Lower lobe of right lung (tissue), 2 donors: ENCODE results near the gene UMODL1. TPM values are rescaled to one million over a fixed set of nuclear protein-coding genes. Genes with fewer than 3 reads are reported as not detected.
A peak's percentile ranks its signal among the peaks of the same experiment; 100 is the strongest.

ENCODE experiments used
- ATAC-seq, 2 donors: fragments of 200-7000 bp; cut with Tn5 transposase; one replicate each; pipeline ENCODE4 v1.9.1; 2020 to 2022; ENCODE audit warnings: mild to moderate bottlenecking in 2 of 2, moderate library complexity in 2 of 2
- DNase-seq: peaks from one replicate; pipeline ENCODE4 v3.0.0-alpha.2; 2020
- H3K27ac ChIP-seq: fragments of 200-600 bp; one replicate; pipeline ENCODE4 v1.8.0; 2022
- H3K27me3 ChIP-seq: fragments of 200-600 bp; one replicate; pipeline ENCODE4 v1.8.0; 2022; ENCODE audit warnings: low read depth
- H3K36me3 ChIP-seq: fragments of 200-600 bp; one replicate; pipeline ENCODE4 v1.8.0; 2022; ENCODE audit warnings: mild to moderate bottlenecking
- H3K4me1 ChIP-seq: fragments of 200-600 bp; one replicate; pipeline ENCODE4 v1.8.0; 2022
- H3K4me3 ChIP-seq: fragments of 200-600 bp; one replicate; pipeline ENCODE4 v1.8.0; 2022; ENCODE audit warnings: mild to moderate bottlenecking
- H3K9me3 ChIP-seq: fragments of 200-600 bp; one replicate; pipeline ENCODE4 v1.8.0; 2022
- intact Hi-C: fragments of 100-400 bp; cut with DNase I; formaldehyde crosslinking; loops from one replicate; pipeline ENCODE4 v1.11.0; 2022
- total RNA-seq: library from RNA; stranded (reverse); fragmentation: NEBNext Ultra II Directional; extraction: Animal tissue kit (Norgen Biotek cat#: 25700); gene quantifications from one replicate; pipeline ENCODE4 v1.2.1, GENCODE V29; 2021
- TF ChIP-seq, protein P1 (sequence below): fragments of 200-600 bp; IDR thresholded peaks from one replicate; pipeline ENCODE4 v1.8.0; 2022; ENCODE audit warnings: antibody characterized with exemption, mild to moderate bottlenecking
- donor health status: DM: no; HTN: yes; CAD: no; lungs with severe emphysema.

UMODL1 gene
- total RNA-seq, 1 donor from 2014 or later: 0.50 TPM

DNA sequence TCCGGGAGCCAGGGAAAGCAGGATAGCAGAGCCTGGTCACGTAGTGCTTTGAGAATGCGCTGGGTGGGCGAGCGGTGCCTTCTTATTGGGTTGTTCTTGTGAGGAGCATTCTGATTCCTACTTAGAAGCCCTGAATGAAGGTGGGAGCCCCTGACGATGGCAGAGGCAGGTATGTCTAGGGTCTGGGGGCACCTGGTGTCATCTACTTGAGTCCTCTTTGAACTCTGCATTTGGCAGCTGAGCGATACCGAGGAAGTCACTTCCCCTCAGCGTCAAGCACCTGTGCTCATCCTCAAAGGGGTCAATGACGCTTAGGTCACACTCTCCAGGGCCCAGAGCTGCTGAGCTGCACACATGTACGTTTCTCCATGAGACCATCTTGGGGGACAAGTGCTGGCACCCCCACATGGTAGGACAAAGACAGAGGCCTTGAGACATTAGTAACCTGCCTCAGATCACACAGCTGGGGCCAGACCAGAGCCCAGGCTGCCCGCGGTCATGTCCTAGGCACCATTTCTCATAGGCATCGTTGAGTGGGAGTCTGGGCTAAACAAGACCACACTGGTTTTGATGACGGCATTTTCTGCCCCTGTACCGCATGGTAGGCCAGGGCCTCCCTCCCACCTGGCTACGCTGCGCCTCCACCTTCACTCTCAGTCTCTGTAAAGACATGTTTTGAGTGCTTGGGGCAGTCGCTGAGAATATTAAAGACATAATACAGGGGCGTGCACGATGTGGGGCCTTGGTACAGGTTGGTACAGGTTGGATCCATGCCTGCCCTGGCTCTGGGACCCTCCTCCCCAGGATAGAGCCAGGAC is 78.7 kb downstream of the UMODL1 start:
- ATAC-seq: no peak

DNA sequence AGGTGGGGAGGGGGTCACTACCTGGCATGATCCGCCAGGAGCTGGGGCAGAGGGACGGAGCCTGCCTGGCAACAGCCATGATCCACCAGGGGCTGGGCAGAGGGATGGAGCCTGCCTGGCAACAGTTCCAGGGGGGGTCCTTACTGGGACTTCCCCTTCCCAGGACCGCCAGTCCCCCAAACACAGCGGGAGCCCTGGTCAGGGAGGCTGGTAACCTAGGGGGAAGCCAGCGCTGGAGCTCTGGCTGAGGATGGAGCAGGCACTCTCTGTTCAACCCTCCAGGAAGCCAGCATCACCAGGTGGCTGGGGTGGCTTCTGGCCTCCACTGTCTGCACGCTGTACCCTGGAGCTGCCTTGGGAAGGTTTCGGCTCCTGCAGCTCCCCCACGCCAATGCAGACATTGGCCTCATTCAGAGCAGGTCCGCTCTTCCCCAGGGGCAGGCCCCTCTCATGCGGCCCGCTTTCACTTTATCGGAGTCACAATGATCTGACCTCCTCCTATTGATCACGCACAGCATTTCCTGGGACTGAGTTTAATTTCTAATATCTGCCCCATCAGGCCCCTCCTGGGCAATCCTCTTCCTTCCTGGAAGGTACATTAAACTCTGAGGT is 79.5 kb downstream of the UMODL1 start:
- Histone ChIP-seq H3K36me3 (no peaks in the 10 kb centered on the region), H3K27me3 (no peaks in the 10 kb centered on the region), H3K9me3 (no peaks in the 10 kb centered on the region), H3K4me1 (peaks cover 35% of the 10 kb centered on the region), H3K27ac (no peak overlapping the region), H3K4me3 (no peak overlapping the region)
- TF ChIP-seq, protein P1, sequence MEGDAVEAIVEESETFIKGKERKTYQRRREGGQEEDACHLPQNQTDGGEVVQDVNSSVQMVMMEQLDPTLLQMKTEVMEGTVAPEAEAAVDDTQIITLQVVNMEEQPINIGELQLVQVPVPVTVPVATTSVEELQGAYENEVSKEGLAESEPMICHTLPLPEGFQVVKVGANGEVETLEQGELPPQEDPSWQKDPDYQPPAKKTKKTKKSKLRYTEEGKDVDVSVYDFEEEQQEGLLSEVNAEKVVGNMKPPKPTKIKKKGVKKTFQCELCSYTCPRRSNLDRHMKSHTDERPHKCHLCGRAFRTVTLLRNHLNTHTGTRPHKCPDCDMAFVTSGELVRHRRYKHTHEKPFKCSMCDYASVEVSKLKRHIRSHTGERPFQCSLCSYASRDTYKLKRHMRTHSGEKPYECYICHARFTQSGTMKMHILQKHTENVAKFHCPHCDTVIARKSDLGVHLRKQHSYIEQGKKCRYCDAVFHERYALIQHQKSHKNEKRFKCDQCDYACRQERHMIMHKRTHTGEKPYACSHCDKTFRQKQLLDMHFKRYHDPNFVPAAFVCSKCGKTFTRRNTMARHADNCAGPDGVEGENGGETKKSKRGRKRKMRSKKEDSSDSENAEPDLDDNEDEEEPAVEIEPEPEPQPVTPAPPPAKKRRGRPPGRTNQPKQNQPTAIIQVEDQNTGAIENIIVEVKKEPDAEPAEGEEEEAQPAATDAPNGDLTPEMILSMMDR: no peak
- ATAC-seq (no peak), DNase-seq (no peak)
- intact Hi-C loops: no loop called here

More for the DNA sequence above, 78.7 kb downstream of the UMODL1 start:
- Histone ChIP-seq H3K9me3 (no peaks in the 10 kb centered on the region), H3K4me3 (no peak overlapping the region), H3K27me3 (no peaks in the 10 kb centered on the region), H3K36me3 (no peaks in the 10 kb centered on the region), H3K27ac (no peak overlapping the region), H3K4me1 (peaks cover 35% of the 10 kb centered on the region)
- intact Hi-C loops: no loop called here
- no peak for DNase-seq
- TF ChIP-seq, protein P1: no peak

DNA sequence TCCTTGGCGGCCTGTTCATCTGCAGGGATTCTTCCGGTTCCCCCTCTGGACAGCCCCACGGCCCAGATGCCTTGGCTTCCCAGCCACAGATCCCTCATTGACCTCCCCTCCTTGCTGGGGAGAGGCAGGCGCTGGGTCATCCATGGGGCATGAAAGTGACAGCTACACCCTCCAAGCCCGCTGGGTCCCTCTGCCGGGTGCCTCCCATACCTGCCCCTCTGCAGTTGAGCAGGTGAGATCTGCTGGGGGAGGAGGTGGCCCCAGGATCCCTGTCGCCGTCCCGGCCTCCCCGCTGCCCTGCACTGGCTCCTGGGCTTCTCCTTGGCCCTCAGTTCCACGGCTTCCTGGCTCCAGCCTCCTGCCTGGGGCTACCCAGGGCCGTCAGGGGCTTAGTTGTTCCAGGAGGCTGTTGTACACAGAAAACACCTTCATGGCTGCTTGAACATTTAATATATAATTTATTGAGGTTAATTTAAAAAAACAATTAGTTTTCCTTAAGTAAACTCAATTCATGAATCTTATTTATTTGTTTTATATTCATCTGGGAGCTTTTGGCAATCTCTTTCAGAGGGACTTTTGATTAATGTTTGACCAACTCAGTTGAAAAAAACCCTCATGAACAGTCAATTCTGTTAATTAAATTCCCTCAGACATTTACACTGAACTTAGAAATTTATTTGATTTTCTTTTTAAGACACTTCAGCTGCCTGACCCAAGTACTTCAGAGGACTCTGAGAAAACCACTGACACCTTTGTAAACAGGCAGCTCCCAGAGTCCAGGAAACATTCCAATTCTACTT is 80.2 kb downstream of the UMODL1 start:
- Histone ChIP-seq H3K9me3 (no peaks in the 10 kb centered on the region), H3K4me1 (peaks cover 35% of the 10 kb centered on the region), H3K36me3 (no peaks in the 10 kb centered on the region), H3K4me3 (no peak overlapping the region), H3K27ac (peak overlapping the region; percentile 9), H3K27me3 (no peaks in the 10 kb centered on the region)
- intact Hi-C loops: no loop called here
- peak; percentile 48 to 81 for ATAC-seq
- no peak for DNase-seq
- TF ChIP-seq, protein P1: no peak

DNA sequence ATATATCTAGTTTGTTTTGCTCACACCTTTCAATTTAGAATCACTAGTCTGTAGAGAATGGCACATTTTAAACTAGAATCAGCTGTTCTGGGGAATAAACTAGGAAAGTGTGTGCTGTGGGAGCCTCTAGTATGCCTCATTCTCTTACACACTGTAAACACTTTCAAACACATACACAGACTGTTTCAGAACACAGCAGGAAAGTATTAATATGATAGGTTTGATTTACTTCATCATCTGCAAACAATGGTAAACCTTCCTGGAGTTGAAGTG is 80.8 kb downstream of the UMODL1 start:
- DNase-seq (no peak), ATAC-seq (no peak)
- Histone ChIP-seq H3K9me3 (no peaks in the 10 kb centered on the region), H3K27me3 (no peaks in the 10 kb centered on the region), H3K4me1 (peaks cover 35% of the 10 kb centered on the region), H3K4me3 (no peak overlapping the region), H3K36me3 (no peaks in the 10 kb centered on the region), H3K27ac (peak overlapping the region; percentile 9)
- intact Hi-C loops: no loop called here
- TF ChIP-seq, protein P1: no peak

DNA sequence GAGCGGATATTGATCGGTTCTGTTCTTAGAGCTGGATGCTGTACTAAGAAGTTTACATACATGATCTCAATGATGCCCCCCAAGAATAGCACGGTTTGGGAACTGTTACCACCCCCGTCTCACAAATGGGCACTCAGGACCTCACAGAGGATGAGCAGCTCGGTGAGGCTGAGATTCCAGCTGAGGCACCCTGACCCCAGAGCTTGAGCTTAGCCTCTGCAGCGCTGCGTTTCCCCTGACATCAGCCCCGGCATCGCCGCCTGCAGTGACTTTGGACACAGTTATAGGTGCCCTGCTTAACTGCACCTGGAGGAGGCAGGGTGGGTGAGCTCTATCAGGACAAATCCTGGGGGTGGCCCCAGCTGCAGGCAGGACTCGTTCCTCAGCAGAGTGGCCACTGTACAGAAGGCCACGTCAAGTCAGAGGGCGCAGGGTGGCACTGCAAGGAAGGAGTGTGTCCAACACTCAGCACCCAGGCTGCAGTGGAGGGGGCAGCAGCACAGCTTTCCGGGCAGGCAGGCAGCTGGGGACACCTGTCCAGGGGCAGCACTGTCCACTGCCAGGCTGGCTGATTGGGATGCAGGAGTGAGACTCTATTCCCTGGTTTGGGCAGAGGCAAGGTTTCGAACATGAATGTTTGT is 82.0 kb downstream of the UMODL1 start:
- Histone ChIP-seq H3K9me3 (no peaks in the 10 kb centered on the region), H3K4me1 (peaks cover 35% of the 10 kb centered on the region), H3K27me3 (no peaks in the 10 kb centered on the region), H3K36me3 (no peaks in the 10 kb centered on the region), H3K4me3 (no peak overlapping the region), H3K27ac (no peak overlapping the region)
- no peak for DNase-seq
- TF ChIP-seq, protein P1: no peak
- intact Hi-C loops: no loop called here
- no peak for ATAC-seq
